ENCODE data around the gene MCC. TPM values are rescaled to one million over a fixed set of nuclear protein-coding genes. Genes with fewer than 3 reads are reported as not detected.

MCC gene
- total RNA-seq, 1 donor from 2014 or later = 10.2 TPM

DNA sequence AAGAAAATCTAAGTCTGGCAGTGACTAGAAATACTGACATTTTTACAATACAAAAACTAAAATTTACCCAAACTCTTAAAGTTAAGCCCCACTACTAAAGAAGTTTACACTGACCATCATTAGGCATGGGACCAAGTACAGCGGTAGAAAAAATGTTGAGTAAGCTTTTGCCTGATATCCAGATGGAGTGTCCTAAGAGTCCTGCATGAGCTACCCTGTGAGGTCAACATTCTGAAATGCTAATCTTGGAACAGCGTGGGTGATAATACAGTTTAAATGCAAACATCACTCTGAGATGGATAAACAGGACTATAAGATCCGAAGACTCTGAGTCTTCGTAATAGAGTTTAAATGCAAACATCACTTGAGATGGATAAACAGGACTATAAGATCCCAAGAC is 322.0 kb downstream of the MCC start:
- DNase-seq (ENCODE audit: low spot score in 2 of 2) = no peak
- no peak for FAIRE-seq

DNA sequence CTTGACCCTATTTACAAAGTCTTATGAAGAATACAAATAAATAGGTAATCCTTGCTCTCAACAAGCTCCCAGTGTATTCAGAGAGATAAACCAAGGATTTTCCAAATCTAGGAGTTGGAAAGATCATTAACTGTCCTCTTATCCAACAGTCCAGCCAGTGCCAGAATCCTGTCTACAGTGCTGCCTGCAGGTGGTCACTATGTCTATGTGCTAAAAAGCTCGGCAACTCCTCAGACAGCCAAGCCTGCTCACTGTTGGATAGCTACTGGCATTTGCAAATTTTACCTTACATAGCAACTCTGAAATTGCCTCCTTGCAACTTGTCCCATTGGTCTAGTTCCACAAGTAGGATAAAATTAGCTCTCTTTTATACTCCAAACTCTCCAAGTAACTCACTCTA is 324.2 kb downstream of the MCC start:
- DNase-seq (ENCODE audit: low spot score in 2 of 2) = no peak
- FAIRE-seq = no peak

DNA sequence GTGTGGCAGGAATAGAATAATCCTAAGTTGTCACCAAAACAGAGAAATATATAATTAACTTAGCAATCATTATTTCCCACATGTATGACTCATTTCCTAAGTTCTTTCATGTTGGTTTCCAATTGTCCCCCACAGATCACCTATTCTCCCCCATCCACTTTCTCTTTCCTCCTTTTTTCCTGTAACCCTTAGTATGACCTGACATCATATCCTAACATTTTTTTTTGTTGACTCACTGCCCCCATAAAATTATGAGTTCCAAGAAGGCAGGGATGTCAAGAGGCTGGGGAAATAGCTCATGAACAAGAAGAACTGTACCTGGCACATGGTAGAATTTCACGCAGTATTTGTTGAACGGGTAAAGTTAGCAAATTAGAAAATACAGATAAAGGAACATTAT is 324.9 kb downstream of the MCC start:
- DNase-seq (ENCODE audit: low spot score in 2 of 2) = no peak
- no peak for FAIRE-seq

DNA sequence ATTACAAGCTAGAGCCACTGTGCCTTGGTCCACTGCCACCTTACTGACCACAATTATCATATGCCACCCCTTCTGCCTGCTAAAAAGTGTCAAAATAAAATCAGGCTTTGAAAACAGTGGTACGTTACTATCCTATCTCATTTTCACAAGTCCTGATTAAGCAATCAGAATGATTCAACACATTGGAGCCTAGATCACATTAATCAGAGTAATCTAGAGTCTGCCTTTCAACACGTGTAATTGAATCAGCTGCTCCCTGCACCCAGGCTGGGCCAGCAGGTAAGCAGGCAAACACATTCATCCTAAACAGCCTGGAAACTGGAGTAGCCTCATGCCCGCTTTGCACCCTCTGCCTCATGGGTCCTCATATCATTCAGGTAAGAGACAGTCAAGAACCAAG is 325.5 kb downstream of the MCC start:
- DNase-seq (ENCODE audit: low spot score in 2 of 2) (no peak), FAIRE-seq (no peak)

DNA sequence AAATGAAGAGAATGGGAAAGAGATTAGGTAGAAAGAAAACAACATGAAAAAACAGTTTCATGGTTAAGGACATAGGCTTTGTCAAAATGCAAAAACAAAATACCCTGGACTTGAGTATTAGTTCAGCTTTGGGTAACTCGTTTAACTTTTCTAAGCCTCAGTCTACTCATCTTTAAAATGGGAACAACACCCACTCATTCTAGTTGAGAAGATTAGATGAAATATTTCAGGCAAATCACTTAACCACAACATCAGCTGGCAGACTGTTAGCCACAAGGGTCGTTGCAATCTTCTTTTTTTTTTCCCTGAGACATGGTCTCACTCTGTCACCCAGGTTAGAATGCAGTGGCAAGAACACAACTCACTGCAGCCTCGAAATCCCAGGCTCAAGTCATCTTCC is 326.0 kb downstream of the MCC start:
- FAIRE-seq (no peak), DNase-seq (ENCODE audit: low spot score in 2 of 2) (no peak)

DNA sequence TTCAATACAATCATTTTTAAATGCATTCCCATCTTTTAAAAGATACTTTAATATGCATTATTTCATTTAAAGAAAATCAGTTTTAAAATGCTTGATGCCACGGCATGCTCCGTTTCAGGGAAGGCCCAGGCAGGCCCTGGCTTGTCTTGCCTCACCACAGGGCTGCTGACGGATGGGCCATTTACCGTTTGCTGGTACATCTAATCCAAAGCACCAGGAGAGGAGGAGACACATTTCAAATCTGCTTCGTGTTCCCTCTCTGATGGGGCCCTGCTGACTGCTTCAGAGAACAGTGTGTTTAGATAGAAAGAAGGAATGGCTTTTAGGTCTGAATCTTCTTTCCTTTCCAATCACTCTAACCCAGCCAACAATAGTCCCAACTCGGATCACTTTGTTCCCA is 326.4 kb downstream of the MCC start:
- DNase-seq (ENCODE audit: low spot score in 2 of 2) = no peak

DNA sequence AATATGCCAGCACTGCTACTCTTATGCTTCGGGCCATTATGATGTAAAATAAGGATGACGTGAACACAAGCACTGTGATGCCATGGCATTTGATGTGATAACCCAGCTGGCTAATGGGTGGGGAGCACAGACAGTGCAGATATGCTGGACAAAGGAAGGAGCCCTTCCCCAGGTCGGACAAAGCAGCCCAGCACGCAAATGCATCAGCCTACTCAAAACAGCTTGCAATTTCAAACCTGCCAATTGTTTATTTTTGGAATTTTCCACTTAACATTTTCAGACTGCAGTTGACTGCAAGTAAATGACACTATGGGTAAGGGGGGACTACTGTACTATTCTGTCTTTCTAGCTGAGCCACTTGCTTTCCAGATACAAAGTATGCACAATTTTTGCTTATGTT is 330.4 kb downstream of the MCC start:
- FAIRE-seq (no peak), DNase-seq (ENCODE audit: low spot score in 2 of 2) (no peak)

More for the DNA sequence above, 326.4 kb downstream of the MCC start:
- FAIRE-seq = no peak

DNA sequence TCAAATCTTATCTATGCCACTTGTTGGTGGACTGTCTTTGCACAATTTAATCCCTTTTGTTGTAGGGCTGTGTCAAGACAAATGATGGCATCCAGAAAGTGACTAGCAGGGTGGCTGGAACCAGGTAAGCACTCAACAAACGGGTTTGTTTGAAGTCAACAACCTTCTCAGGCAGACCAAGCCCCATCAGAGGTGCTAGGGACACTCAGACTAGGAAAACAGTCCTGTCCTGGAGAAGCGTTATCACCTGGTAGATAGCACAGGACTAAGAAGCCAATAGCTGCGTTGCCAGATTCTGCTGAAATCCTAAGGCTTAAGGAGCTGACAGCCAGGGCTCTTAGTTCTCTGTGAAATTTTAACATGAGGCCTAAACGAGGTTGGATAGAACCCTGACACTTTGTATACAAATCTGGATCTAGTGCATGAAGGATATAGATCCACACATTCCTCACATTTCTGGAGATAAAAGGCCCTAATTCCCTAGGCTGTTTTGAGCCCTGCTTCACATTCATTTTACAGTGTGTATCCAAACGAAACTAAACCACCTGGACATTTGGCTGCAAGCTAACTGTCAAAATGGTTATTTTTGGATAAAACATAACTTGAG is 331.9 kb downstream of the MCC start:
- DNase-seq (ENCODE audit: low spot score in 2 of 2) = no peak
- no peak for FAIRE-seq

DNA sequence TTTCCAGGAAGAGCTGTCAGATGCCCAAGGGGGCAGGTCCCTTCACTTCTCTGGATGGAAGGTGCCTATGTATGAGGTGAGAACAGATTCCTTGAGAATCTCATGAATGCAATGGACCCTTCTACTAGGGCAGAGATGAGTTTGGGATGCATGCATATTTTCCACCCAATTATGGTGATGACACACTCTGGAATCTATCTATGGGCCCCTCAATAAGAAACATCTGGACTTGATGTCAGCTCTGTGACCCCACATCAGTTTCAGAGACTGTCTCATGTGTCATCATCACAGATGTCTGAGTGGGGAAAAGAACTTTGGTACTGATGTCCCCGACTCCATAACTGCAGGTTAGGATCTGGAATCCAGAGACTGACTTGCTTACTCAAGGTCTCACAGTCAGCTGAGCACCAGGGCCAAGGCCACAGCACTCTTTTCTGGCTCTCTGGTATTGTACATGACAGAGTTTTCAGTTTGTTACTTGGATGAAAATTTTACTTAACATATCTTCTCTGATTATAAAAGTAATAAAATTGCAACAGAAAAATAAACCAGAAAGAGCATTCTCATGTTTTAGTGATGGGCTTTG is 334.6 kb downstream of the MCC start:
- DNase-seq (ENCODE audit: low spot score in 2 of 2) (no peak), FAIRE-seq (no peak)

DNA sequence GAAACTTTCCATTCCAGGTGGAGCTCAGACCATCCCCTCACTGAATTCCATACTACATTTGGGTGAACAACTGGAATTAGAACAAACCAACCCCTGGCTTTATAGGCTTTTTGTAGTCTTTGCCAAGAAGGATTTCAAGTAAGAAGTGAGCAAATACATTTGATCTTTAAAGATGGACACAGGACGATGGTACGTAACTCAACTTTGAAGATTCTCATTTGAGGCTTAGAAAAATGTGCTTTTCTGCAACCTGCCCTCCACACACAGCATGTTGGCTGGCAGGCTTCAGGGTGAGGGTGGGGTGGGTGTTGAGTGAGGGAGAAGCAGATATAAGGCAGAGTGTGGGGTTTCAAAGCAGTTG is 335.9 kb downstream of the MCC start:
- FAIRE-seq = no peak
- DNase-seq (ENCODE audit: low spot score in 2 of 2) = no peak

DNA sequence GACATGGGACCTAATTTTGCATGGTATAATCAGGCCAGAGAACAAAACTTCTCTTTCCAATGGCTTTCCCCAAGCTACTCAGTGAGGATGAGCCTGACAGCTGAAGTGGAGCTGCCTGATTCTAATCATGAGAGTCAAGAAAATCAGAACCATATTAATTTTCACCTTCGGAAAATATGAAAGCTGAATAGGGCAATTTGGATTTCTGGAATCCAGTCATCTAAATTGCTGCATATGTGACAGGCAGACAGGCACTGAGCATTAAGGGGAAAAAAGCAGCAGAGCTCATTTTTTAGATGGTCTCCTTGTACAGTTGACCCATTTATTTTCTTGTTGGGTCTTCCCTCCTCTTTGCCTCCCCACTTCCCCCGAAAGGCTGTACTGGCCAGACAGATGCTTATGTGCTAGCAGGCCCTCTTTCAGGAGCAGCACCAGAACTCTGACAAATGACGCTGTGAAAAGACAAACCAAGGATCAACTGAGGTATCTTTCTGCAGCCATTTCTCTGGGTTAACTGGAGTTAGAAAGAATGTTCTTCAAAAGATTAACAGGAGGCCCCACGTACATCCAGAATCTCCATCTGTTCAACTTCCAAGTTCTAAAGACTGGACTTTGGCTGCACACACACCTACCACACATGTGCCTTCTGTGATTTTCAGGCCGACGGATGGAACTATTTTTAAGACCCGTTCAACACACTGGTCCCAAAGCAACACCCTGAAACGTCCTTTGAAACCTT is 336.4 kb downstream of the MCC start:
- no peak for FAIRE-seq
- DNase-seq (ENCODE audit: low spot score in 2 of 2) = no peak

DNA sequence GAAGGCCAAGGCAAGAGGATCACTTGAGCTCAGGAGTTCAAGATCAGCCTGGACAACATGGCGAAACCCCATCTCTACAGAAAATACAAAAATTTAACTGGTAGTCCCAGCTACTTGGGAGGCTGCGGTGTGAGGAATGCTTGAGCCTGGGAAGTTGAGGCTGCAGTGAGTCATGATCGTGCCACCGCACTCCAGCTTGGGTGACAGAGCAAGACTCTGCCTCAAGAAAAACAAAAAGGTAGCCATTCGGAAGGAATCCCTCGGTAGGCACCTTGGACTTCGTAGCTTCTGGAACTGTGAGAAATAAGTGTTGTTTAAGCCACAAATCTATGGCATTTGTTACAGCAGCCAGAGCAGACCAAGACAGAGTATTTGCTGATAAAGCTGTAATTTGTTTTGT is 337.4 kb downstream of the MCC start:
- FAIRE-seq = no peak
- DNase-seq (ENCODE audit: low spot score in 2 of 2) = no peak

DNA sequence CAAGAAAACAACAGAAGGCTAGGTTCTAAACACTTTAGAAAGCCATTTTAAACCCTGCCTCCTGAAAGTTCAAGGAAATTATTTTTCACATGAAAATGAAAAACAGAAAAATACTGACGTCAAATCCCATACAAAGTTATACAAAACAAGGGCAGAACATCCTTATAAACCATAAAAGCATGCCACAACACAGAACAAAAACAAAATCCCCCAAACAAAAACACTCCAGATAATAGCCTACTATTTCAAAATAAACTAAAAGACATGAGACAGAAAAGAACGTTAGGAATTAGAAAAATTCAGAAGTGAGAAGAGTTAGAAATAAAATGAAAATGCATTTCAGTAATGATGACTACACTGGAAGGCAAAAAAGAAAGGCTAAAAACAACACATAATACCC is 338.0 kb downstream of the MCC start:
- DNase-seq (ENCODE audit: low spot score in 2 of 2) (no peak), FAIRE-seq (no peak)

DNA sequence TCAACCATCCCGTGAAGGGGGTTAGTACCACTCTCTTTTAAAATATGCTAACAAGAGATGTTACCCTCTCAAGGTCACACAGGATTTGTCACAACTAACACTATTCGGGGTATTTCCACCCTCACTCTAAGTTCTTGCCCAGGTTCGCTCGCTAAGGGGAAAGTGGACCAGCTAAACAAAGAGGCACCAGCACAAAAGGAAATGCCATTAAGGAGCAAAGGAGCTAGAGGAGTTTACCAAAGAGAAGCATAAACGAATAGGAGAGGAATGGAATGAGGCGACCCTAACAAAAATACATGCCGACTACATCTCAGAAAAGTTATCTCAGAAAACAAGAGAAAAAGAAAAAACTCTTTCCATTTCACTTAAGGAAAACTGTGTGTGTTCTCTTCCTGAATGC is 340.7 kb downstream of the MCC start:
- DNase-seq (ENCODE audit: low spot score in 2 of 2) (no peak), FAIRE-seq (no peak)

DNA sequence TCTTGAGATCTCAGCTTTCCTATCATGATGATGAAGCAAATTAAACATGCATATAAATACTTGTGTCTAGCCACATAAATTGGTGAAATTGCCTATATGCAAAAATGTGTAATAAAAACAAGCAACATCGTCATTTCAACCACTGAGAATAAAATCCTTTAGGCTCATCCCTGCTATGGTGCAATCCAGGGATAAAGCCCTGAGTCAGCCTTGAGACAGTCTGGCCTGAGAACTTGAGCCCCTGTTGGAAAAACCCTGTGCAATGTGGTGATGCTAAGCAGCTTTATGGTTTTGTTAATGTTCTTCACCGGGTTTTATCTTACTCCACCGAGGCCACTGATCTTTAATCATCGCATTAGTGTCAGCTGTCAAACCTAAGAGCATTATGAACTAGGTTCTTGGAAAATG is 341.1 kb downstream of the MCC start:
- FAIRE-seq = no peak
- DNase-seq (ENCODE audit: low spot score in 2 of 2) = no peak

DNA sequence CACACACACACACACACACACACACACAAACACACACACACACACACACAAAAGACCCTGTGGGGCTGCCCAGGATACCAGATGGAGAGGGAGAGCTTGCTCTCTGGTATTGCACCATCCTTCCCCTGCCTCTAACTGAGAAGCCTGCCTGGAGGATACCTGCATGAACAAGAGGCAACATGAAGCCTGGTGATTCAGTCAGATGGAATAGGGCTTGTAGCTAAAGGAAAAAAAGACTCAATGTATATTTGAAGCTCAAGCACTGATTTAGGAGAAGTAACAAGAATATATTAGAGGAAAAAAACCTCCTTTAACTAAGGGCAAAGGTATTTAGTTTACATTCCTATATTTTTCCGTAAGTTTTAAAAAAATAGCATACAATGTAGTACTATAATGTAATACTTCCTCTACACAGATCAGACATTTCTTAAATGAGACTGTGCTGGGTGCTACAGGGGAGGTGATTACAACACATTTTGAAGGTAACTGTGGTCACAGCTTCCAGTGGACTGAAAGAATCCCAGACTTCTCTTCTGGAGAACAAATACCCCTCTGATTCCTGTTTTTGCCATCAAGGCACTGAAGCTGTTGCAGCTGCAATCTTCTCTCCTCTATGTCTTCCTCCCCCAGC is 342.4 kb downstream of the MCC start:
- FAIRE-seq (no peak), DNase-seq (ENCODE audit: low spot score in 2 of 2) (no peak)

DNA sequence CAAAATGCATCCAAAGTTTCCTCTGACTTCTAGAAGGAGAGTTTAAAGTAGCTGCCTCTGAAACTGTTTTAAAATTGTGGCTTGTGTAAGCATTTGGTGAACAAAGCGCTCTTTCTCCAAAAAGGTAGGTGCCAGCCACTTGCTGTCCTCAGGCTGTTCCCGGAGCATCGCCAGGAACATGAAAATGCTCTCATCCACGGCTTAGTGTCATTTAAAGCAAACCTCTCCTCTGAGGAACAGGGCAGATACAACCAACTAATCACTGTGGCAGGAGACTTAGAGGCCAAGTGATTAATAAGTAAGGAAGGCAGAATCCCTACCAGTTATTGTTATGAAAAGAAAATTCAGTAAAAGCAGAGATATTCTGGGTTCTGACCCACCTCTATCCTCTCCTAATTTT is 346.1 kb downstream of the MCC start:
- DNase-seq (ENCODE audit: low spot score in 2 of 2) (no peak), FAIRE-seq (no peak)

DNA sequence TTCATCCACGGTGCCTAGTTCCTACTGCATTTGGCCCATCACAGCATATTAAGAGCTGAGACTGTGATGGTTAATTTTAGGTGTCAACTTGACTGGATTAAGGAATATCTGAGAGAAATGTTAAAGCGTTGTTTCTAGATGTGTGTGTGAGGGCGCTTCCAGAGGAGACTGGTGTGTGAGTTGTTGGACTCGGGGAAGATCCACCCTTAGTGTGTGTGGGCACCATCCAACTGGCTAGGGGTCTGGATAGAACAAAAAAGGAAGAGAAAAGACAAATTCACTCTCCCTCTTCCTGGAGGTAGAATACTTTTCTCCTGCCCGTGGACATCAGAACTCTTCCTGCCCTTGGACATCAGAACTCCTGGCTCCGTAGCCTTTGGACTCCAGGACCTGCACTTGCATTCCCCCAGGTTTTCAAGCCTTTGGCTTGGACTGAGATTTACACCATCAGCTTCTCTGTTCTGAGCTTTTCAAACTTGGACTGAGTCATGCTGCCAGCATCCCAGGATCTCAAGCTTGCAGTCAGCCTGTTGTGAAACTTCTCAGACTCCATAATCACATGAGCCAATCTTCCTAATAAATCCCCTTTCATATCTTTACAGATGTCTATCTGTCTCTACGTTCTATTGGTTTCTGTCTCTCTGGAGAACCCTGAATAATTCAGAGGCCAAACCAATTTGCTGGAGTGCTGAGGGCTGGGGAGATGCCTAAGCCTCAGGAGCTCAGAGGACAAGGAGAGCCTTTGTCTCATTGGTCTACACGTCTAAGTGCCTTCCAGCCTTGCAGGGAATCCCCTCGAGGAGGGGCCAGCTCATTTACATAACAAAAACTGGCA is 347.2 kb downstream of the MCC start:
- FAIRE-seq (no peak), DNase-seq (ENCODE audit: low spot score in 2 of 2) (no peak)

DNA sequence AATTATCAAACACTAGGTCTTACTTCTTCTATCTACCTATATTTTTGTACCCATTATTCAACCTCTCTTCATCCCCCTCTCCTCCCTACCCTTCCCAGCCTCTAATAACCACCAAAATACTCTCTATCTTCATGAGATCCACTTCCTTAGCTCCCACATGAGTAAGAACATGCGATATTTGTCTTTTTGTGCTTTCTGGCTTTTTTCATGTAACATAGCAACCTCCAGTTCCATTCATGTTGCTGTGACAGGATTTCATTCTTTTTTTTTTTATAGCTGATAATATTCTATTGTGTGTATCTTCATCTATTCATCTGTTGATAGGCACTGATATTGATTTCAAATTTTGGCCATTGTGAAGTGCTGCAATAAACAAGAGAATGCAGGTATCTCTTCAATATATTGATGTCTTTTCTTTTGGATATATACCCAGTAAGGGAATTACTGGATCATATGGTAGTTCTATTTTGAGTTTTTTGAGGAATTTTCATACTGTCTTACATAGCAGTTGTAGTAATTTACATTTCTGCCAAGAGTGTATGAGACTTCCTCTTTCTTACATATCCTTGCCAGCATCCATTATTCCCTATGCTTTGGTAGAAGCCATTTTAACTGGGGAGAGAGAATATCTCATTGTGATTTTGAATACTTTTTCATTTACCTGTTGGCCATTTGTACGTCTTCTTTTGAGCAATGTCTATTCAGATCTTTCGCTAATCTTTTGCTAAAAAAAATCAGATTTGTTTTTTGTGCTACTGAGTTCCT is 354.9 kb downstream of the MCC start:
- DNase-seq (ENCODE audit: low spot score in 2 of 2) (no peak), FAIRE-seq (no peak)

DNA sequence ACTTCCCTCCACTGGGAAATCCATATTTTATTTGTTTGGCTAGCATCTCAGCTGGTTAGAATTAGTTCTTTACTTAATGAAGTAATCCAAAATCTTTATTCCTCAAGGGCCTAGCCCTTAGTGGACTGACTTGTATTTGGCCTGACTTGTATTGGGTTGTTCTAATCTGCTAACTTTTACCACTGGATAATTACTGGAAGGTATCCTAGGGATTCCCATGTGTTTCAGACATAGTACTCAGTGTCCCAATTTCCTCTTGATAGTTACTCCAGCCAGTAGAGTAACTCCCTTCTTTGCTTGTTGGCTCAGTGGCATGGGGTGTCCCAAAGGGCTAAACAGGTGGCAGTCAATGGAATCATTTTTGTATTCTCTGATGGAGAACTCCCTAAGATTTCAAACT is 355.7 kb downstream of the MCC start:
- FAIRE-seq (no peak), DNase-seq (ENCODE audit: low spot score in 2 of 2) (no peak)
